Measurements from ENCODE around the gene RHBDL1.
A peak's percentile ranks its signal among the peaks of the same experiment; 100 is the strongest.

- no peak for TF ChIP-seq ZNF274 (IDR thresholded peaks at IDR 0.05; ENCODE audit: borderline replicate concordance, low read depth, low read length)
- TF ChIP-seq PCBP2 (IDR thresholded peaks at IDR 0.05; ENCODE audit: low read depth, low read length, poor library complexity, severe bottlenecking): no peak
- TF ChIP-seq POLR2A (conservative IDR thresholded peaks at IDR 0.05): 0 out of 2 replicates have a peak, but pooled peaks have one; percentile 38
- no peak for TF ChIP-seq ZNF121 (CRISPR knock-in tag; conservative IDR thresholded peaks at IDR 0.05)
- TF ChIP-seq LEF1 (IDR thresholded peaks at IDR 0.05): no peak
- no peak for TF ChIP-seq FOXJ2 (tag; IDR thresholded peaks at IDR 0.05)
Measured at GRCh38 chr16:716200-716568, 40.7 kb downstream of the RHBDL1 start.

Data from K562 (cell line).